NT2/D1 (cell line): Measurements from ENCODE around the gene EXOC3L2.
A peak's percentile ranks its signal among the peaks of the same experiment; 100 is the strongest.

Experiments
- DNase-seq: peaks from one replicate; pipeline ENCODE4 v3.0.0-alpha.2; 2011; ENCODE audit warnings: low read depth, low spot score
- H3K27me3 ChIP-seq: 2 replicates; pipeline ENCODE4 v1.6.0; 2011; ENCODE audit warnings: mild to moderate bottlenecking; ENCODE audit not compliant: insufficient read length, insufficient read depth
- H3K36me3 ChIP-seq: 2 replicates; pipeline ENCODE4 v1.6.1; 2011; ENCODE audit warnings: mild to moderate bottlenecking, low read length, mixed read lengths; ENCODE audit not compliant: insufficient read depth, insufficient read length
- H3K4me1 ChIP-seq: 2 replicates; pipeline ENCODE4 v1.5.1; 2011; ENCODE audit not compliant: insufficient read depth, insufficient read length
- H3K4me3 ChIP-seq: 2 replicates; pipeline ENCODE4 v1.5.1; 2011; ENCODE audit warnings: low read depth; ENCODE audit not compliant: insufficient read length
- H3K9ac ChIP-seq: 2 replicates; pipeline ENCODE4 v1.6.0; 2011; ENCODE audit warnings: low read depth; ENCODE audit not compliant: insufficient read length
- H3K9me3 ChIP-seq: 2 replicates; pipeline ENCODE4 v1.5.1; 2011; ENCODE audit warnings: mild to moderate bottlenecking, low read length; ENCODE audit not compliant: insufficient read depth
- SUZ12 ChIP-seq: IDR thresholded peaks from 2 replicates; pipeline ENCODE4 v1.6.1; 2011; ENCODE audit not compliant: insufficient read length, insufficient read depth; ENCODE audit errors: extremely low read depth
- YY1 ChIP-seq: IDR thresholded peaks from 2 replicates; pipeline ENCODE4 v1.6.1; 2011; ENCODE audit not compliant: insufficient read length, insufficient read depth
- ZNF274 ChIP-seq: IDR thresholded peaks from 2 replicates; pipeline ENCODE4 v1.6.1; 2011; ENCODE audit warnings: mild to moderate bottlenecking, low read depth, low read length

The EXOC3L2 gene

GRCh38 chr19:45206328-45206727, 38.9 kb downstream of the EXOC3L2 start:
- H3K9me3 ChIP-seq, result no peaks in the 10 kb centered on the region
- H3K4me1 ChIP-seq, result no peaks in the 10 kb centered on the region
- no peak overlapping the region for H3K4me3 ChIP-seq
- H3K36me3 ChIP-seq, result no peaks in the 10 kb centered on the region
- H3K27me3 ChIP-seq, result no peaks in the 10 kb centered on the region
- no peak overlapping the region for H3K9ac ChIP-seq
- TF ChIP-seq ZNF274 (no peak), YY1 (no peak), SUZ12 (no peak)
- DNase-seq, result no peak

GRCh38 chr19:45205810-45206209, 39.4 kb downstream of the EXOC3L2 start:
- Histone ChIP-seq H3K4me1 (no peaks in the 10 kb centered on the region), H3K27me3 (no peaks in the 10 kb centered on the region), H3K36me3 (no peaks in the 10 kb centered on the region), H3K9ac (no peak overlapping the region), H3K9me3 (no peaks in the 10 kb centered on the region), H3K4me3 (no peak overlapping the region)
- no peak for TF ChIP-seq SUZ12
- TF ChIP-seq ZNF274, result no peak
- no peak for TF ChIP-seq YY1
- DNase-seq, result no peak

GRCh38 chr19:45202637-45203036, 42.6 kb downstream of the EXOC3L2 start:
- no peak overlapping the region for H3K9ac ChIP-seq
- no peaks in the 10 kb centered on the region for H3K27me3 ChIP-seq
- no peaks in the 10 kb centered on the region for H3K36me3 ChIP-seq
- no peaks in the 10 kb centered on the region for H3K9me3 ChIP-seq
- DNase-seq, result no peak
- H3K4me3 ChIP-seq, result no peak overlapping the region
- TF ChIP-seq YY1 (no peak), SUZ12 (no peak), ZNF274 (no peak)
- H3K4me1 ChIP-seq, result no peaks in the 10 kb centered on the region

GRCh38 chr19:45200568-45200967, 44.6 kb downstream of the EXOC3L2 start:
- no peaks in the 10 kb centered on the region for H3K27me3 ChIP-seq
- TF ChIP-seq ZNF274 (no peak), YY1 (no peak), SUZ12 (no peak)
- no peaks in the 10 kb centered on the region for H3K9me3 ChIP-seq
- H3K36me3 ChIP-seq, result no peaks in the 10 kb centered on the region
- DNase-seq, result peak; percentile 43
- H3K4me3 ChIP-seq, result no peak overlapping the region
- no peak overlapping the region for H3K9ac ChIP-seq
- no peaks in the 10 kb centered on the region for H3K4me1 ChIP-seq

GRCh38 chr19:45195764-45196163, 49.4 kb downstream of the EXOC3L2 start:
- no peak overlapping the region for H3K4me3 ChIP-seq
- no peak overlapping the region for H3K9ac ChIP-seq
- no peaks in the 10 kb centered on the region for H3K9me3 ChIP-seq
- no peak for DNase-seq
- no peaks in the 10 kb centered on the region for H3K36me3 ChIP-seq
- H3K4me1 ChIP-seq, result no peaks in the 10 kb centered on the region
- H3K27me3 ChIP-seq, result no peaks in the 10 kb centered on the region
- TF ChIP-seq YY1 (no peak), SUZ12 (no peak), ZNF274 (no peak)

- H3K9me3 ChIP-seq, result no peaks in the 10 kb centered on the region
- TF ChIP-seq YY1 (no peak), SUZ12 (no peak), ZNF274 (no peak)
- H3K4me3 ChIP-seq, result no peak overlapping the region
- H3K4me1 ChIP-seq, result peaks cover 3% of the 10 kb centered on the region
- no peaks in the 10 kb centered on the region for H3K36me3 ChIP-seq
- H3K9ac ChIP-seq, result no peak overlapping the region
- no peaks in the 10 kb centered on the region for H3K27me3 ChIP-seq
- no peak for DNase-seq
These were observed 53.8 kb downstream of the EXOC3L2 start for GRCh38 chr19:45191375-45191774.

- Histone ChIP-seq H3K9me3 (no peaks in the 10 kb centered on the region), H3K4me3 (no peak overlapping the region), H3K27me3 (no peaks in the 10 kb centered on the region), H3K36me3 (no peaks in the 10 kb centered on the region), H3K4me1 (peaks cover 3% of the 10 kb centered on the region), H3K9ac (no peak overlapping the region)
- DNase-seq, result no peak
- no peak for TF ChIP-seq ZNF274
These were observed 55.2 kb downstream of the EXOC3L2 start for GRCh38 chr19:45189971-45190370.
